ENCODE data around the gene POLR2M. TPM values are rescaled to one million over a fixed set of nuclear protein-coding genes. Genes with fewer than 3 reads are reported as not detected.

The POLR2M gene
- total and polyA plus RNA-seq, 2 experiments from 2014 or later: 19.6 to 46.3 TPM

- TF ChIP-seq ZNF462 (CRISPR knock-in tag; IDR thresholded peaks at IDR 0.05): no peak
- TF ChIP-seq NANOG (IDR thresholded peaks at IDR 0.05; ENCODE audit: borderline replicate concordance): no peak
- TF ChIP-seq JUNB (IDR thresholded peaks at IDR 0.05; ENCODE audit: unreplicated experiment): no peak
- no peak for TF ChIP-seq CTCF (conservative IDR thresholded peaks at IDR 0.05; ENCODE audit: low read depth in 2 of 2)
- TF ChIP-seq ETS1 (IDR thresholded peaks at IDR 0.05): no peak
- no peak for TF ChIP-seq ZNF331 (CRISPR knock-in tag; IDR thresholded peaks at IDR 0.05; ENCODE audit: low read depth)
- TF ChIP-seq STAT1 (IDR thresholded peaks at IDR 0.05; ENCODE audit: unreplicated experiment): no peak
Observed at GRCh38 chr15:57735891-57736290, 29.4 kb downstream of the POLR2M start (continued).

GRCh38 chr15:57736591-57736990 lies 30.1 kb downstream of the POLR2M start:
- Histone ChIP-seq H3K4me2 (no peak overlapping the region), H2AFZ (no peak overlapping the region), H3K27ac (ENCODE audit: low read depth) (no peak overlapping the region), H3K4me3 (no peak overlapping the region), H3K4me1 (ENCODE audit: insufficient read depth) (peaks cover 7% of the 10 kb centered on the region; the same call in 1 of the 2 replicates), H3F3A (replicated peaks; ENCODE audit: low read depth) (no peaks in the 10 kb centered on the region), H3K9me2 (ENCODE audit: insufficient read depth) (no peaks in the 10 kb centered on the region), H3K36me3 (ENCODE audit: insufficient read depth) (no peaks in the 10 kb centered on the region), H3K79me2 (replicated peaks; ENCODE audit: insufficient read depth) (no peaks in the 10 kb centered on the region), H3K27me3 (ENCODE audit: insufficient read depth) (no peaks in the 10 kb centered on the region), H4K20me1 (replicated peaks; ENCODE audit: insufficient read depth) (no peaks in the 10 kb centered on the region)
- no peak for DNase-seq (ENCODE audit: low spot score)
- no peak overlapping the region for H3K27ac Mint-ChIP-seq
- no peaks in the 10 kb centered on the region for H3K36me3 Mint-ChIP-seq (ENCODE audit: low read depth)
- H3K4me3 Mint-ChIP-seq: no peak overlapping the region
- H3K9me3 Mint-ChIP-seq: no peaks in the 10 kb centered on the region
- no peak for ATAC-seq
- peaks cover 11% of the 10 kb centered on the region; the same call in 2 of the 3 replicates for H3K4me1 Mint-ChIP-seq
- H3K27me3 Mint-ChIP-seq (ENCODE audit: insufficient read depth, low read depth, poor library complexity): peaks cover 6% of the 10 kb centered on the region
- no peak for TF ChIP-seq CREB1 (CRISPR knock-in tag; IDR thresholded peaks at IDR 0.05; ENCODE audit: low read depth)
- no peak for TF ChIP-seq POLR2AphosphoS5 (IDR thresholded peaks at IDR 0.05; ENCODE audit: low read depth)
- TF ChIP-seq REST (IDR thresholded peaks at IDR 0.05; ENCODE audit: unreplicated experiment): no peak
- TF ChIP-seq STAT1 (IDR thresholded peaks at IDR 0.05; ENCODE audit: unreplicated experiment): no peak
- no peak for TF ChIP-seq EZH2 (IDR thresholded peaks at IDR 0.05; ENCODE audit: low read depth, unreplicated experiment)
